OCI-LY1 (cell line): ENCODE data around the gene GBP5.

ENCODE experiments used
- CTCF ChIP-seq: fragments of 200-600 bp; sonication (generic), shearing (Covaris generic); IDR thresholded peaks from 2 replicates; pipeline ENCODE4 v1.5.1; 2017; ENCODE audit warnings: mild to moderate bottlenecking, antibody characterized with exemption, low read length, moderate library complexity, mixed read lengths
- EZH2 ChIP-seq: fragments of 200-600 bp; sonication (generic), shearing (Covaris generic); IDR thresholded peaks from 2 replicates; pipeline ENCODE4 v1.8.0; 2017; ENCODE audit warnings: borderline replicate concordance, mixed run types, mild to moderate bottlenecking, antibody characterized with exemption, low read length, moderate library complexity, mixed read lengths

- TF ChIP-seq CTCF: no peak
- no peak for TF ChIP-seq EZH2
These were observed 25.8 kb upstream of the GBP5 start for GRCh38 chr1:89298461-89298860.
